ENCODE results near the gene PARP1. TPM values are rescaled to one million over a fixed set of nuclear protein-coding genes. Genes with fewer than 3 reads are reported as not detected.
"Not testable (repeated sequence)": the region's sequence is repeated elsewhere in the genome, so short reads cannot be mapped to it uniquely, and the experiment has no call there.

Gene PARP1
- total RNA-seq, 1 donor from 2014 or later, result 237 TPM

DNA sequence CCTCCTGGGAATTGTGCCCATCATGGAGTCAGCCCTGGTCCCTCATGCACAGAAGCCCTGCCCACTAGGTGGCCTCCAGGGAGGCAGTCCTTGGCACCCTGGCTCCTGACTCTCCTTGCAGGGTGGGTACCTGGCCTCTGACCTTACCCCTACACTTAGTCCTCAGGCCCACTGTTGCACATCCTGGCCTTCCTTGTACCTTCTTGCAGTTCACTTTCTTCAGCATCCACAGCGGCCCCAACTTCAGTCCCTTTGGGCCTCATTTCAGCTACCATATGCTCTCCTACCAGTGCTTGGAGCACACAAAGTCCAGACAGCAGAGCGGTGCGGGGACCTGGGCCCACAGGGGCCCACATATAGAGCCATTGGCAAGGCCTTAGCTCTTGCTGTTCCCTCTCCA is 19.2 kb upstream of the PARP1 start:
- H3K79me2 ChIP-seq (ENCODE audit: low read depth), result no peaks in the 10 kb centered on the region
- H3K9ac ChIP-seq, result no peak overlapping the region
- H4K20me1 ChIP-seq (ENCODE audit: low read depth), result no peaks in the 10 kb centered on the region
- no peak for TF ChIP-seq EZH2phosphoT487 (IDR thresholded peaks at IDR 0.05)
- TF ChIP-seq, protein P1, sequence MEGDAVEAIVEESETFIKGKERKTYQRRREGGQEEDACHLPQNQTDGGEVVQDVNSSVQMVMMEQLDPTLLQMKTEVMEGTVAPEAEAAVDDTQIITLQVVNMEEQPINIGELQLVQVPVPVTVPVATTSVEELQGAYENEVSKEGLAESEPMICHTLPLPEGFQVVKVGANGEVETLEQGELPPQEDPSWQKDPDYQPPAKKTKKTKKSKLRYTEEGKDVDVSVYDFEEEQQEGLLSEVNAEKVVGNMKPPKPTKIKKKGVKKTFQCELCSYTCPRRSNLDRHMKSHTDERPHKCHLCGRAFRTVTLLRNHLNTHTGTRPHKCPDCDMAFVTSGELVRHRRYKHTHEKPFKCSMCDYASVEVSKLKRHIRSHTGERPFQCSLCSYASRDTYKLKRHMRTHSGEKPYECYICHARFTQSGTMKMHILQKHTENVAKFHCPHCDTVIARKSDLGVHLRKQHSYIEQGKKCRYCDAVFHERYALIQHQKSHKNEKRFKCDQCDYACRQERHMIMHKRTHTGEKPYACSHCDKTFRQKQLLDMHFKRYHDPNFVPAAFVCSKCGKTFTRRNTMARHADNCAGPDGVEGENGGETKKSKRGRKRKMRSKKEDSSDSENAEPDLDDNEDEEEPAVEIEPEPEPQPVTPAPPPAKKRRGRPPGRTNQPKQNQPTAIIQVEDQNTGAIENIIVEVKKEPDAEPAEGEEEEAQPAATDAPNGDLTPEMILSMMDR (IDR thresholded peaks at IDR 0.05), result no peak
- H3K9me3 Mint-ChIP-seq, result no peaks in the 10 kb centered on the region
- no peak overlapping the region for H3K4me2 ChIP-seq
- no peaks in the 10 kb centered on the region for H3K36me3 Mint-ChIP-seq
- H3K4me3 Mint-ChIP-seq, result no peak overlapping the region
- peaks cover 9% of the 10 kb centered on the region for H3K27me3 Mint-ChIP-seq (ENCODE audit: insufficient read depth, low read depth)
- no peak for DNase-seq (ENCODE audit: low spot score)
- H3K27me3 ChIP-seq, result no peaks in the 10 kb centered on the region
- H3K27ac Mint-ChIP-seq, result peak overlapping the region; percentile 83
- no peaks in the 10 kb centered on the region for H3K36me3 ChIP-seq
- H3K4me1 Mint-ChIP-seq, result peaks cover 13% of the 10 kb centered on the region
- H3K4me3 ChIP-seq, result no peak overlapping the region
- H3K4me1 ChIP-seq, result peaks cover 17% of the 10 kb centered on the region
- no peaks in the 10 kb centered on the region for H3K9me3 ChIP-seq (ENCODE audit: low read depth)
- no peak overlapping the region for H3K27ac ChIP-seq
- H3F3A ChIP-seq (ENCODE audit: low read depth), result no peaks in the 10 kb centered on the region
- H2AFZ ChIP-seq (replicated peaks), result no peak overlapping the region

DNA sequence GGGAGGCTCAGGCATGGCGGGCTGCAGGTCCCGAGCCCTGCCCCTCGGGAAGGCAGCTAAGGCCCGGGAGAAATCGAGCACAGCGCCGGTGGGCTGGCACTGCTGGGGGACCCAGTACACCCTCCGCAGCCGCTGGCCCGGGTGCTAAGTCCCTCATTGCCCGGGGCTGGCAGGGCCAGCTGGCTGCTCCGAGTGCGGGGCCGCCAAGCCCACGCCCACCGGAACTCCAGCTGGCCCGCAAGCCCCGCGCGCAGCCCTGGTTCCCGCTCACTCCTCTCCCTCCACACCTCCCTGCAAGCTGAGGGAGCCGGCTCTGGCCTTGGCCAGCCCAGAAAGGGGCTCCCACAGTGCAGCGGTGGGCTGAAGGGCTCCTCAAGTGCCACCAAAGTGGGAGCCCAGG is 18.5 kb upstream of the PARP1 start:
- not testable (repeated sequence) for H2AFZ ChIP-seq (replicated peaks); H3K9ac ChIP-seq; H3K4me3 Mint-ChIP-seq; H3K27me3 ChIP-seq; H3F3A ChIP-seq (ENCODE audit: low read depth); H3K9me3 Mint-ChIP-seq; DNase-seq (ENCODE audit: low spot score); H3K27ac Mint-ChIP-seq; H3K36me3 ChIP-seq; H3K27me3 Mint-ChIP-seq (ENCODE audit: insufficient read depth, low read depth); H3K79me2 ChIP-seq (ENCODE audit: low read depth); H3K27ac ChIP-seq; H3K36me3 Mint-ChIP-seq; H3K4me3 ChIP-seq; H4K20me1 ChIP-seq (ENCODE audit: low read depth); H3K4me2 ChIP-seq; H3K9me3 ChIP-seq (ENCODE audit: low read depth)
- H3K4me1 ChIP-seq, result peaks cover 17% of the 10 kb centered on the region
- peaks cover 13% of the 10 kb centered on the region for H3K4me1 Mint-ChIP-seq

DNA sequence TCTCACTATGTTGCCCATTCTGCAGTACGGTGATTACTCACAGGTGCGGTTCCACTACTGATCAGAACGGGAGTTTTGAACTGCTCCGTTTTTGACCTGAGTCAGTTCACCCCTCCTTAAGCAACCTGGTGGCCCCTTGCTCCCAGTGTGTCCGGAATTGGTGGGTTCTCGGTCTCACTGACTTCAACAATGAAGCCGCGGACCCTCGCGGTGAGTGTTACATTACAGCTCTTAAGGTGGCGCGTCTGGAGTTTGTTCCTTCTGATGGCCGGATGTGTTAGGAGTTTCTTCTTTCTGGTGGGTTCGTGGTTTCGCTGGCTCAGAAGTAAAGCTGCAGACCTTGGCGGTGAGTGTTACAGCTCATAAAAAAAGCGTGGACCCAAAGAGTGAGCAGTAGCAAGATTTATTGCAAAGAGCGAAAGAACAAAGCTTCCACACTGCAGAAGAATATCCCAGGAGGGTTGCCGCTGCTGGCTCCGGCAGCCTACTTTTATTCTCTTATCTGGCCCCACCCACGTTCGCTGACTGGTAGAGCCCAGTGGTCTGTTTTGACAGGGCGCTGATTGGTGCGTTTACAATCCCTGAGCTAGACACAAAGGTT is 17.6 kb upstream of the PARP1 start:
- Mint-ChIP-seq H3K4me3 (no peak overlapping the region), H3K27ac (peak overlapping the region; percentile 42), H3K27me3 (ENCODE audit: insufficient read depth, low read depth) (peaks cover 9% of the 10 kb centered on the region), H3K36me3 (no peaks in the 10 kb centered on the region), H3K9me3 (no peaks in the 10 kb centered on the region), H3K4me1 (peaks cover 13% of the 10 kb centered on the region)
- Histone ChIP-seq H3K27ac (no peak overlapping the region), H3K4me1 (peaks cover 17% of the 10 kb centered on the region), H3K4me2 (no peak overlapping the region), H4K20me1 (ENCODE audit: low read depth) (no peaks in the 10 kb centered on the region), H3K4me3 (no peak overlapping the region), H2AFZ (replicated peaks) (no peak overlapping the region), H3F3A (ENCODE audit: low read depth) (no peaks in the 10 kb centered on the region), H3K79me2 (ENCODE audit: low read depth) (no peaks in the 10 kb centered on the region), H3K36me3 (no peaks in the 10 kb centered on the region), H3K27me3 (no peaks in the 10 kb centered on the region), H3K9ac (no peak overlapping the region), H3K9me3 (ENCODE audit: low read depth) (no peaks in the 10 kb centered on the region)
- TF ChIP-seq EZH2 (IDR thresholded peaks at IDR 0.05) (no peak), EZH2phosphoT487 (IDR thresholded peaks at IDR 0.05) (no peak)
- TF ChIP-seq, protein P1 (IDR thresholded peaks at IDR 0.05), result no peak
- DNase-seq (ENCODE audit: low spot score), result no peak

DNA sequence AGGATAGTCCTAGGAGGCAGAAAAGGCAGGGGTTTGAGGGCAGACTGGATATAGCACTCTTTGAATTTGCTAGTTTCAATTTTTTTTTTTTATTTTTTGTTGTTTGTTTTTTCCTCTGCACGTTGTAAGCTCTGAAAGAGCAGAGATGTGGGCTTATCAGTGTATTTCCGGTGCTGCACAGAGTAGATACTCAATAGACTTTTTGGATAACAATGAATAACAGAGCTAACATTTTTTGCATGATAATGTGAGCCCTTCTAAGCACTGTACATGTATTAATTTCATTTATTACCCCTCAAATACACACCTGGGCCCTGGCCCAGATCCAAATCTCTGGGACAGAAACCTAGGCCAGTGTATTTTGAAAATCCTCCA is 17.1 kb upstream of the PARP1 start:
- Mint-ChIP-seq H3K27ac (no peak overlapping the region), H3K36me3 (no peaks in the 10 kb centered on the region), H3K27me3 (ENCODE audit: insufficient read depth, low read depth) (peaks cover 9% of the 10 kb centered on the region), H3K9me3 (no peaks in the 10 kb centered on the region), H3K4me3 (no peak overlapping the region), H3K4me1 (peaks cover 13% of the 10 kb centered on the region)
- Histone ChIP-seq H3K9me3 (ENCODE audit: low read depth) (no peaks in the 10 kb centered on the region), H3K27me3 (no peaks in the 10 kb centered on the region), H4K20me1 (ENCODE audit: low read depth) (no peaks in the 10 kb centered on the region), H3K4me1 (peaks cover 17% of the 10 kb centered on the region), H3K4me3 (no peak overlapping the region), H2AFZ (replicated peaks) (peak overlapping the region; percentile 79), H3F3A (ENCODE audit: low read depth) (no peaks in the 10 kb centered on the region), H3K9ac (no peak overlapping the region), H3K79me2 (ENCODE audit: low read depth) (no peaks in the 10 kb centered on the region), H3K4me2 (no peak overlapping the region), H3K27ac (no peak overlapping the region), H3K36me3 (no peaks in the 10 kb centered on the region)
- TF ChIP-seq, protein P1 (IDR thresholded peaks at IDR 0.05), result no peak
- TF ChIP-seq EZH2phosphoT487 (IDR thresholded peaks at IDR 0.05) (no peak), EZH2 (IDR thresholded peaks at IDR 0.05) (no peak)
- no peak for DNase-seq (ENCODE audit: low spot score)

Measured in neural progenitor cell (in vitro differentiated cells).